Bronchial epithelial cell (primary cell): ENCODE data around the gene SLC9A9. TPM values are rescaled to one million over a fixed set of nuclear protein-coding genes. Genes with fewer than 3 reads are reported as not detected.

Experiments
- DNase-seq: peaks from one replicate; pipeline ENCODE4 v3.0.0-alpha.2; 2010; ENCODE audit warnings: low read depth
- FAIRE-seq: peaks from 2 replicates; lab custom pipeline; 2011; peaks lifted over from hg19 to GRCh38; lab: Jason Lieb, UNC
- H3K27me3 ChIP-seq: 2 replicates; pipeline ENCODE4 v1.5.1; 2011; ENCODE audit warnings: low read length; ENCODE audit not compliant: control insufficient read depth, insufficient read depth
- H3K36me3 ChIP-seq: 2 replicates; pipeline ENCODE4 v1.5.1; 2011; ENCODE audit warnings: low read length; ENCODE audit not compliant: control insufficient read depth, insufficient read depth
- H3K4me3 ChIP-seq: 2 replicates; pipeline ENCODE4 v1.5.1; 2011; ENCODE audit warnings: mild to moderate bottlenecking, low read depth, low read length, control low read depth
- total RNA-seq: library from RNA; depleted of rRNA; stranded (reverse); fragments of >200 nt; gene quantifications from 2 replicates; pipeline ENCODE4 v1.2.1, GENCODE V29; 2014
- TF ChIP-seq, protein P1 (sequence below): IDR thresholded peaks from 2 replicates; pipeline ENCODE4 v1.5.1; 2011; ENCODE audit warnings: mild to moderate bottlenecking, moderate library complexity, low read length, control low read depth, inconsistent platforms; ENCODE audit not compliant: insufficient read depth, severe bottlenecking

SLC9A9 gene
- total RNA-seq, 1 donor from 2014 or later, result 1.3 TPM

GRCh38 chr3:143298380-143298779, 549.9 kb downstream of the SLC9A9 start:
- FAIRE-seq (no peak), DNase-seq (no peak)
- no peaks in the 10 kb centered on the region for H3K36me3 ChIP-seq
- H3K27me3 ChIP-seq, result peaks cover 2% of the 10 kb centered on the region
- no peak overlapping the region for H3K4me3 ChIP-seq
- TF ChIP-seq, protein P1, sequence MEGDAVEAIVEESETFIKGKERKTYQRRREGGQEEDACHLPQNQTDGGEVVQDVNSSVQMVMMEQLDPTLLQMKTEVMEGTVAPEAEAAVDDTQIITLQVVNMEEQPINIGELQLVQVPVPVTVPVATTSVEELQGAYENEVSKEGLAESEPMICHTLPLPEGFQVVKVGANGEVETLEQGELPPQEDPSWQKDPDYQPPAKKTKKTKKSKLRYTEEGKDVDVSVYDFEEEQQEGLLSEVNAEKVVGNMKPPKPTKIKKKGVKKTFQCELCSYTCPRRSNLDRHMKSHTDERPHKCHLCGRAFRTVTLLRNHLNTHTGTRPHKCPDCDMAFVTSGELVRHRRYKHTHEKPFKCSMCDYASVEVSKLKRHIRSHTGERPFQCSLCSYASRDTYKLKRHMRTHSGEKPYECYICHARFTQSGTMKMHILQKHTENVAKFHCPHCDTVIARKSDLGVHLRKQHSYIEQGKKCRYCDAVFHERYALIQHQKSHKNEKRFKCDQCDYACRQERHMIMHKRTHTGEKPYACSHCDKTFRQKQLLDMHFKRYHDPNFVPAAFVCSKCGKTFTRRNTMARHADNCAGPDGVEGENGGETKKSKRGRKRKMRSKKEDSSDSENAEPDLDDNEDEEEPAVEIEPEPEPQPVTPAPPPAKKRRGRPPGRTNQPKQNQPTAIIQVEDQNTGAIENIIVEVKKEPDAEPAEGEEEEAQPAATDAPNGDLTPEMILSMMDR, result no peak

GRCh38 chr3:143295201-143296080, 552.8 kb downstream of the SLC9A9 start:
- DNase-seq (peak; percentile 18), FAIRE-seq (no peak)
- TF ChIP-seq, protein P1, result no peak
- Histone ChIP-seq H3K27me3 (peaks cover 2% of the 10 kb centered on the region), H3K4me3 (no peak overlapping the region), H3K36me3 (no peaks in the 10 kb centered on the region)

DNA sequence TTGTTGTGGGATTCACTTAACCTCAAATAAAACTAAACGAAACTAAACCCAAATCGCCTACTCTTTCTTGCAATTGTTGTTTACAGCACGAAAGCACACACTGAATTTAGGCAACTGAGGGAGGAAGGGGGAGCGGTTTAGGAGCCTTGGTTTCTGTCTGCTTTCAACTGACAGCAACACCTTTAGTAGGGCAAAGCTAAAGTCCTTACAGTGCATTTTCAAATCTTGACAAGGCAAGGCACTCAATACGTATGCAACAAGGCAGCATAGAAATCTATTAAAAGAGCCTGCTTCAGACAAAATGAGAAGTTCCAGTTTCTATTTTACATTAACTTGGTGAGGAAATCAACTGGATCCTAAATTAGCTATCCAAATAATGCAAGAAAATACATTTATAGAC, 554.1 kb downstream of the SLC9A9 start:
- no peaks in the 10 kb centered on the region for H3K36me3 ChIP-seq
- peaks cover 4% of the 10 kb centered on the region for H3K27me3 ChIP-seq
- TF ChIP-seq, protein P1, result no peak
- FAIRE-seq (no peak), DNase-seq (no peak)
- H3K4me3 ChIP-seq, result no peak overlapping the region

- H3K27me3 ChIP-seq, result peaks cover 2% of the 10 kb centered on the region
- FAIRE-seq (no peak), DNase-seq (no peak)
- no peaks in the 10 kb centered on the region for H3K36me3 ChIP-seq
- TF ChIP-seq, protein P1, result no peak
- no peak overlapping the region for H3K4me3 ChIP-seq
Observed at GRCh38 chr3:143291836-143292447, 556.3 kb downstream of the SLC9A9 start.

DNA sequence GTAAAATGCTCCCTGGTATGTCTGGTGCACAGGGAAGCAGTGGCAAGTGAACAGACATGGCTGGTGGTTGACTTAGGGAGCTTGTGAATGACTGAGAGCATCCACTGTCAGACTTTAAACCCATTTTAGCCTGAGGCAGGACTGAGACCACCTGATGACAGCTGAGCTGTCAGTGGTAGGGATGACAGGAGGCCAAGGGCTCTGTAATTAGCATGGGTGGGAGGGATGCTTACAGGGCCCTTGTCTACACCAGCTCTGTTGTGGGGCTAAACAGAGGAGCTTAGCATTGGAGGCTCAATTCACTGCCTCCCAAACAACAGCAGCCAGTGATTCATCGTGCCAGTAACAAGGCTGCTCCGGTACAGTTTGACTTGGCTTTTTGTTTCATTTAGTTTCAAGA, 559.3 kb downstream of the SLC9A9 start:
- TF ChIP-seq, protein P1, result no peak
- no peaks in the 10 kb centered on the region for H3K36me3 ChIP-seq
- FAIRE-seq (no peak), DNase-seq (no peak)
- H3K4me3 ChIP-seq, result no peak overlapping the region
- peaks cover 4% of the 10 kb centered on the region for H3K27me3 ChIP-seq
